ENCODE measurements around the gene COPA.

Gene COPA

GRCh38 chr1:160261893-160262794, 80.9 kb downstream of the COPA start, which contains the start of gene DCAF8:
Gene DCAF8, minus strand, starts transcription at chr1:160262549. Its CDS starts 18,541 bp downstream, at chr1:160244008.
- DNase-seq = peak; percentile 97

DNA sequence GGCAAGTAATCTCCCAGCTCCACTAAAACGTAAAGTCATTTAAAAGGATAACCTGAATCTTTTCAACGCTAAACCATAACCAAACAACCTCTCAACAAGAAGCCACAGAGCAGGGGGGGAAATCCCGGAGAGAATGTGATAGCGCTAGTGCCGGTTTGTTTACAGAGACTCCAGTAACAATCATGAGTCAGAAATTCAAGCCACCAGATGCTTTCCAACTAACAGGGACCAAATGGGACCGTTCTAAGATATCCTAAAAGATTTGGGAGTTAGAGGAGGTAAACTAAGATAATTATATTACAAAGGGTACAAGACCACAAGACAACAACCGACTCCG, 81.5 kb downstream of the COPA start:
- DNase-seq = peak; percentile 84

DNA sequence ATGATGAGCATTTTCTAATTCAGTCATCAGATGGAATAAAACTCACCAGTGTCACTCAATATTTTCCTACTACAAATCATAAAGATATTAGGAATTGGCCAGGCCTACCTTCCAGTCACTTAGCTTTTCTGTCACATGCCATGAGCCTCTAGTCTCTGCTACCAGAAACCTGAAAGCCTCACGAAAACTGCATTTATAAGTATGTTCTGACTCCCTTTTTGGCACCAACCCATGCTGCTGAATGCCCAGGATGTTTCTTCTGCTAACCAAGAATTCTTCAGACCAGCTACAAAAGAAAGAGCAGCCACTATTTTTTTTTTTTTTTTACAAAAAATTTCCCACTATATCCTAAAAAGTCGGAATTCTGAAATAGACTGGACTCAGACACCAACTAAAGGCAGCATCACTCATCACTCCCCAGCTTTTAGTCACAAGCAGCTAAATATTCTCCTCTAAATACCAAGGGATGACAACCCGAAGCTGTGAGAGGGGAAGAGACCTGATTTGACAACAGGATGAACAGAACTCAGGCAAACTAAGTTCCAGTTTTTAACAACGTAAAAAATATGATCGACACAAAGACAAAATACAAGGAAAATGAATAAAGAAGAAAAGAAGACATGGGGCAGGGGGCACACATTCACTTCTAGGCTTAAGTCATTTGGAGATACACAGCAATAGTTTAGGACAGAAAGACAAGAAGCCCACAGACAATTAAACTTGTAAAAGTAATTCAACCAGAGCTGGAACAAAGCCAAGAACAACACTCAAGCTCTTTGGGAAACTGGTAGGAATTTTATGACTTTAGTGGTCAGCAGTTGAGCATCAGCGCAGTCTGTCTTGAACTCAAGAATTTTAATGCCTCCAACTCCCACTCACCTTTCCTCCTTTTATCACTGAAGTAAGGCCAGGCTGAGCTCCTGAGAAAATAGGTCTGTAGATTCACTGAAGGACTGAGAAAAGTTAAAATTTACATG, 82.4 kb downstream of the COPA start:
- peak; percentile 87 for DNase-seq

DNA sequence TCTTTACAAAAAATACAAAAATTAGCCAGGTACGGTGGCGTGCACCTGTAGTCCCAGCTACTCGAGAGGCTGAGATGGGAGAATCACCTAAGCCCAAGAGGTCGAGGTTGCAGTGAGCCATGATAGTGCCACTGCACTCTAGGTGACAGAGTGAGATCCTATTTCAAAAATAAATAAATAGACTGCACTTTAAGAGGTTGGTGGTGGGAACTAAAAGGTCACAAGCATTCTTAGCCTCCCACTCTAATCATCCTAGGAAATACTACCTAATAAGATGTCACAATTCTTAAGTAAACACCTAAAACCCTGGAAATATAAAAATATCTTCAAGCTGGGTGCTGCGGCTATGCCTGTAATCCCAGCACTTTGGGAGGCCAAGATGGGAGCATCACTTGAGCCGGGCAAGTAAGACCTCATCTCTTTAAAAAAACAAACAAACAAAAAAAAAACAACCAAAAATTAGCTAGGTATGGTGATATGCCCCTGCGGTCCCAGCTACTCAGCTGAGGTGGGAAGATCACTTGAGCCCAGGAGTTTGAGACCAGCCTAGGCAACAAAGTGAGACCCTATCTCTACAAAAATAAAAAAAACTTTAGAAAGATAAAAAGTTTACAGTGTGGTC, 84.8 kb downstream of the COPA start:
- DNase-seq = no peak

- DNase-seq = no peak
Measured at GRCh38 chr1:160257411-160258015, 85.5 kb downstream of the COPA start.

GRCh38 chr1:160256396-160257046, 86.5 kb downstream of the COPA start:
- peak; percentile 78 for DNase-seq

- no peak for DNase-seq
Measured at GRCh38 chr1:160255781-160256300, 87.2 kb downstream of the COPA start.

GRCh38 chr1:160251687-160252526, 91.1 kb downstream of the COPA start:
- peak; percentile 74 for DNase-seq

- no peak for DNase-seq
Measured at GRCh38 chr1:160251011-160251410, 92.0 kb downstream of the COPA start.

DNA sequence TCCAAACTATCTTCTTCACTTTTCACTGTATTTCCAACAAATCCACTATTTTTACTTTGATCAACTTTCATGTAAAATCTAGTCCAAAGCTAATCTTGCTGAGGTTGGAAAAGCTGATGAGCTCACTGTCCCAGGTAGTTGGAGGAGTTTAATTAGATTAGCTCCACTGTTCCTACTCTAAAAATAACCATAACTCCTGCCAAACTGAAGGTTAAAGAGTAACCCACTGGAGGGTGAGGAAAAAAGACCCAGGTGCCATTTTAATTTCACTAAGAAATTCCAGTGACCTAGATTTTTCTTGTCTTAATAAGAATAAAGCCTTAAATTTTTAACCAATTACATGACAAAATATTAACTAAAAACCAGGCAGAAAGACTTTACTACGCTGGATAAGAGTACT, 96.0 kb downstream of the COPA start:
- no peak for DNase-seq

GRCh38 chr1:160245434-160245833, 97.6 kb downstream of the COPA start:
- no peak for DNase-seq

- no peak for DNase-seq
Measured at GRCh38 chr1:160244209-160244608, 98.8 kb downstream of the COPA start.

GRCh38 chr1:160243767-160244166, 99.3 kb downstream of the COPA start:
- DNase-seq = no peak

DNA sequence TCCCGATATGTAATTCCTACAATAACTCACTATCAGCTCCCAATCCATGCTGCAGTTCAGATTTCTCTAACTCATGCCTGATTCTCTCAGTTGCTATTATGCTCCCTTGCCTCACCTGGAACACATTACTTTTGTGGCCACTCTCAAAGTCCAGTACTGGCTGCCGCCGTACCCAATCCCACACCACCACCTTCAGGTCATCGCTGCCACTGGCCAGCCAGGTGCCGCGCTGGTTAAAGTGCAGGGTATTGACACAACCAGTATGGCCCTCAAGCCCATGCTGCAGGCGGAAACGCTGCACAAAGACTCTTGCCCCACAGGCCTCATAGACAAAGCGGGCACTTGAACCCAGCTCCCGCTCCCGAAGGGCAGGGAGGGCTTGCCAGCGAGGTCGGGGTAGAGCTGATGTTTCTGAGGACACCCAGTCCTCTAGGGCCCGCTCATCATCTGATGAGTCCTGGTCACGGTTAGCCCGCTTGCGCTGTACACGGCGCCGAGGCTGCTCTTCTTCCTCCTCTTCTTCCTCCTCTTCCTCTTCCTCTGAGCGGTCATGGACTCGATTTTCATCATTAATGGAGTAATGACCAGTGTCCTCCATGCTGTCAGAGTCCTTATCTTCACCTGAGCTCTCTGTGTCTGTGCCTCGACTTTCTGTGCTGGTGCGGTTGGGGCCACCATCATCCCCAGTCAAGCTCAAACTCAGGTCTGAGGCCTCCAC, 103.3 kb downstream of the COPA start:
- no peak for DNase-seq

Measured in EL (cell line).